ENCODE measurements around the gene PIK3CA. TPM values are rescaled to one million over a fixed set of nuclear protein-coding genes. Genes with fewer than 3 reads are reported as not detected.

PIK3CA gene
- total and polyA plus RNA-seq, 3 experiments from 2014 or later = 18.3 to 19.5 (median 18.8) TPM

DNA sequence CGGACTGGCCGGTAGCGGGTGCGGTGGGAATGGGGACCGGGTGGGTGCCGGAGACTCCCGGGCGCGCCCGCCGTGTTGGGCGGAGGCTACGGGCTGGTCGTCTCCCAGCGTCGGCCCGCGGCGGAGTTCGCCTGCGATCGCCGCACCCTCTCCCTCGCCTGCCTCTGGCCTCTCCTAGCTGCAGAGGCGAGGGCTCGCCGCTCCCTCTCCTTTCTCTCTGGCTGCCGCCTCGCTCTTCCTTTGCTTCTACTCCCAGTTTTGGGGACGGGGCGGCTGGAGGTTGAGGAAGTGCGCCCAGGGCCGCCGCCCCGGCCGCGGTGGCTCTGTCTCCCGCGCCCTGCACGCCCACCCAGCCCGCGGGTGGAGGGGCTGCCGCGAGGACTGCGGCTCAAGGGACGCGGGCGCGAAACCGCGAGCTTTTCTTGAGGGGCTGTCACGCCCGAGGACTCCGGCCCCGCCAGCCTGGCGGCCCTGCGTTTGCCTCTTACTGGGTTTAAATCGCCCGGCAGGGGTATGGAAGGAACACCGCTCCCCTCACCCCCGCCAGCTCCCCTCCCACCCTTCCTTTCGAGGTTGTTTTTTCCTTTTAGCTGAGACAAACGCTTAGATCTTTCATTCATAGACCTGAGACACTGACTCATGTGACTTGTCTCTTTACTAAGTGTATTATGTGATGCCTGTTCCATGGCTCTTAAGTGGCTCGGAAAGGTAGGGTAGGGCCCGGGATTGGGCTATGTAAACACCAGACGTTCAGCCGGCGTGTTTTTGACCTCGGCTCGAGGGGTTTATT lies 654 bp downstream of the PIK3CA start:
- Histone ChIP-seq H3K27me3 (ENCODE audit: insufficient read depth, low read length, poor library complexity, severe bottlenecking) (no peaks in the 10 kb centered on the region), H3K27ac (ENCODE audit: low read depth, low read length) (peak overlapping the region; percentile 93), H3K36me3 (ENCODE audit: insufficient read depth, low read length) (no peaks in the 10 kb centered on the region), H3K9me3 (ENCODE audit: low read length) (no peaks in the 10 kb centered on the region), H3K4me1 (ENCODE audit: insufficient read depth, low read length) (peaks cover 29% of the 10 kb centered on the region), H3K4me3 (ENCODE audit: low read length) (peak overlapping the region; percentile 83)
- no peaks in the 10 kb centered on the region for H3K9me3 Mint-ChIP-seq
- peaks cover 0 to under 1% of the 10 kb centered on the region in 2 donors for H3K27me3 Mint-ChIP-seq
- ChIA-PET POLR2A (interaction anchor here (0.9 to 2.7 kb wide), 6 partner anchors 18 to 176 kb away, joined by 3 to 27 read pairs (median 5); partner anchors contain the start of gene ZNF639), CTCF (interaction anchor here (0.7 to 3.6 kb wide), 9 partner anchors 10 to 413 kb away, joined by 3 to 18 read pairs (median 4); no protein-coding TSS in a partner anchor)
- H3K36me3 Mint-ChIP-seq = peaks cover 0 to 4% (median 0%) of the 10 kb centered on the region in 3 donors
- H3K27ac Mint-ChIP-seq = peak overlapping the region; percentile 93 to 99 (median 94)
- peak; percentile 38 to 80 (median 55) for DNase-seq
- H3K4me1 Mint-ChIP-seq = peaks cover 37 to 47% (median 44%) of the 10 kb centered on the region in 3 donors
- H3K4me3 Mint-ChIP-seq = peak overlapping the region in 6 of 7 donors; percentile 92 to 97 (median 94)

DNA sequence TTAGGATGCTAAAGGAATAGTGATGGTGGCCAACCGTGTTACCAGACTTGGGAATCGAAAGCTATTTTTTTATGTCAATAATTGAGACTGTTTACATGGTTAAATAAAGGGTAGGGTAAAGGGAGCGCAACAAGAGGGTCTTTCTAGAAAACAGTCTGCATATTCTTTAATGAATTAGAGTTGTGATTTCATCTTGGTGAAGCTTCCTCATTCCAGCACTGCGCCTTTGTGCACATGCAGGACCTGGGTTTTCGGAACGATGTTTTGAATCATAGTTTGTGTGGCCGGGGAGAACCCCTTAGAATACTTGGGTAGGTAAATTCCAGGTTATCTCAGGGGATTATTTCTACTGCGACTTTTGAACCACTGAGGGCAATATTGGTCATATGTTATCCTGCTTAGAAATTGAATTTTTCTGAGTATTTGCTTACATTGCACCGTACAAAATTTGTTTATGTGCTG lies 1.3 kb downstream of the PIK3CA start:
- CTCF ChIA-PET = interaction anchor here (0.7 to 3.6 kb wide), 7 partner anchors 9 to 413 kb away, joined by 3 to 18 read pairs (median 4); no protein-coding TSS in a partner anchor
- H3K4me3 Mint-ChIP-seq = peak overlapping the region in 6 of 7 donors; percentile 92 to 97 (median 94)
- peak in 3 of 5 donors; percentile 15 to 54 (median 23) for DNase-seq

DNA sequence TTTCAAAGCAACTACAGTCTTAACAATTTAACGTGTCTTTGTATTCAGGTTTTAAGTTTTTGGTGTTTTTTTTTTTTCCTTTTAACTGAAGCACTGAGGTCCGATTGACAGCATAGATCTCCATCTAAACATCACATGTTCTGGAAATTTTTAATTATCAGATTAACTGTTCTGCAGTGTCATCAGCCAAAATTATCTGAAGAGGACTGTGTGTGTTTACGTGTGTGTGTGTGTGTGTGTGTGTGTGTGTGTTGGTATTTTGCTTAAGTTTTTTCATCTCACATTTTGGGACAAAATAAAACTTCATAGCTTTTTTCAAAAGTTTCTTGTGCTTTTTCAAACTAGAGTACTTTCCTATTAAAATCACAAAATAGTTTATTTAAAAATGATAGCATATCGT lies 1.8 kb downstream of the PIK3CA start:
- Histone ChIP-seq H3K4me3 (ENCODE audit: low read length) (peak overlapping the region; percentile 83), H3K9me3 (ENCODE audit: low read length) (no peaks in the 10 kb centered on the region), H3K4me1 (ENCODE audit: insufficient read depth, low read length) (peaks cover 29% of the 10 kb centered on the region), H3K36me3 (ENCODE audit: insufficient read depth, low read length) (no peaks in the 10 kb centered on the region), H3K27me3 (ENCODE audit: insufficient read depth, low read length, poor library complexity, severe bottlenecking) (no peaks in the 10 kb centered on the region), H3K27ac (ENCODE audit: low read depth, low read length) (peak overlapping the region; percentile 93)
- POLR2A ChIA-PET = interaction anchor here (1.0 to 2.7 kb wide), 2 partner anchors 175 to 196 kb away, joined by 3 to 27 read pairs; partner anchors contain the start of gene ZNF639
- H3K36me3 Mint-ChIP-seq = peaks cover 0 to 4% (median 0%) of the 10 kb centered on the region in 3 donors
- H3K27me3 Mint-ChIP-seq = no peaks in the 10 kb centered on the region
- H3K4me3 Mint-ChIP-seq = peak overlapping the region in 6 of 7 donors; percentile 92 to 97 (median 94)
- H3K27ac Mint-ChIP-seq = peak overlapping the region in 4 of 8 donors; percentile 93 to 98 (median 95)
- peaks cover 44 to 57% (median 47%) of the 10 kb centered on the region in 3 donors for H3K4me1 Mint-ChIP-seq
- CTCF ChIA-PET = interaction anchor here (0.8 to 3.6 kb wide), 4 partner anchors 14 to 165 kb away, joined by 3 to 18 read pairs (median 4); no protein-coding TSS in a partner anchor
- DNase-seq = no peak
- H3K9me3 Mint-ChIP-seq = no peaks in the 10 kb centered on the region

More for the DNA sequence above, 1.3 kb downstream of the PIK3CA start:
- H3K4me1 Mint-ChIP-seq = peaks cover 41 to 52% (median 44%) of the 10 kb centered on the region in 3 donors
- POLR2A ChIA-PET = interaction anchor here (0.9 to 2.7 kb wide), 6 partner anchors 17 to 197 kb away, joined by 3 to 27 read pairs (median 5); partner anchors contain the start of gene ZNF639
- H3K27ac Mint-ChIP-seq = peak overlapping the region; percentile 93 to 99 (median 94)
- no peaks in the 10 kb centered on the region for H3K27me3 ChIP-seq (ENCODE audit: insufficient read depth, low read length, poor library complexity, severe bottlenecking)
- peak overlapping the region; percentile 83 for H3K4me3 ChIP-seq (ENCODE audit: low read length)
- no peaks in the 10 kb centered on the region for H3K9me3 ChIP-seq (ENCODE audit: low read length)
- peaks cover 0 to 4% (median 0%) of the 10 kb centered on the region in 3 donors for H3K36me3 Mint-ChIP-seq
- H3K36me3 ChIP-seq (ENCODE audit: insufficient read depth, low read length) = no peaks in the 10 kb centered on the region
- H3K4me1 ChIP-seq (ENCODE audit: insufficient read depth, low read length) = peaks cover 29% of the 10 kb centered on the region
- H3K27ac ChIP-seq (ENCODE audit: low read depth, low read length) = peak overlapping the region; percentile 93
- H3K27me3 Mint-ChIP-seq = no peaks in the 10 kb centered on the region
- no peaks in the 10 kb centered on the region for H3K9me3 Mint-ChIP-seq

DNA sequence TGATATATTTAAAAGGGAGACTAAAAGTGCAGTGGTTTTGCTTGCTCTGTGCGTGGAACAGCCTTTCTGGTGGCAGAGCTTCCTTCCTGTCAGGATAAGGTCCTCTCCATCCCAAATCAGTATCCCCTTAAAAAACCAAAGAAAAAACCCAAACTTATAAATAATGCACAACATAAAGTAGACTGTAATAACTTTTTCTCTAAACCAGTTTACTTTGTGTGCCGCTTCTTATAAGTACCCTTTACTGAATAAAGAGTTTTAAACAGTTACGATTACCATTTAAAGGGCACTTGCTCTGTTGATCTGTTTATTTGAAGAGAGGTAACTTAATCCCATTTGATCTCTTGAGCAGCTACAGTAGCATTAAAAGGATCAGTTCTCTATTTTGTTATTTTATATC lies 2.5 kb downstream of the PIK3CA start:
- Histone ChIP-seq H3K9me3 (ENCODE audit: low read length) (no peaks in the 10 kb centered on the region), H3K27me3 (ENCODE audit: insufficient read depth, low read length, poor library complexity, severe bottlenecking) (no peaks in the 10 kb centered on the region), H3K36me3 (ENCODE audit: insufficient read depth, low read length) (no peaks in the 10 kb centered on the region), H3K4me3 (ENCODE audit: low read length) (no peak overlapping the region), H3K4me1 (ENCODE audit: insufficient read depth, low read length) (peaks cover 29% of the 10 kb centered on the region), H3K27ac (ENCODE audit: low read depth, low read length) (no peak overlapping the region)
- no peak overlapping the region for H3K27ac Mint-ChIP-seq
- no peaks in the 10 kb centered on the region for H3K27me3 Mint-ChIP-seq
- no peaks in the 10 kb centered on the region for H3K9me3 Mint-ChIP-seq
- peak overlapping the region; percentile 13 to 62 (median 44) for H3K4me3 Mint-ChIP-seq
- H3K4me1 Mint-ChIP-seq = peaks cover 46 to 60% (median 48%) of the 10 kb centered on the region in 3 donors
- no peak for DNase-seq
- peaks cover 0 to 4% (median 0%) of the 10 kb centered on the region in 3 donors for H3K36me3 Mint-ChIP-seq
- ChIA-PET POLR2A (interaction anchor here (1.0 kb wide), 1 partner anchor 196 kb away, joined by 3 read pairs; no protein-coding TSS in a partner anchor), CTCF (interaction anchor here (1.2 to 1.4 kb wide), 2 partner anchors 45 to 499 kb away, joined by 3 read pairs; no protein-coding TSS in a partner anchor)

DNA sequence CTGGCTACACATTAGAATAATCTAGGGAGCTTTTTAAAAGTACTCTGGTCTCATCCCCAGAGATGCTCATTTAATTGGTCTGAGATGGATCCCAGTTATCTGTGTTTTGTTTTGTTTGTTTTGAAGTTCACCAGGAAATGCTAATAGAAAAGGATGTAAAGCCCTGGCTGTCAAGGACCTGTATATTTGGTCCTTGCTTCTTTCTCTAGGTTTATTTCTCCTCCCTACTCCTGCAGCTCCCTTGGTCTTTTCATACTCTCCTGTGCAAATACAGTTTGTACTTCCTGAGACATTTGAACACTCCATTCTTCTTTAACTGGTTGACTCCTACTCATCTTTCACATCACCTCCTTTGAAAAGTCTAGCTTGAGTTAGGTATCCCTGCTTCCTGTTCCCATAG lies 3.3 kb downstream of the PIK3CA start:
- H3K4me1 ChIP-seq (ENCODE audit: insufficient read depth, low read length) = peaks cover 29% of the 10 kb centered on the region
- peaks cover 0 to 4% (median 0%) of the 10 kb centered on the region in 3 donors for H3K36me3 Mint-ChIP-seq
- H3K4me3 Mint-ChIP-seq = peak overlapping the region in 4 of 7 donors; percentile 1 to 78 (median 13)
- H3K9me3 ChIP-seq (ENCODE audit: low read length) = no peaks in the 10 kb centered on the region
- peak overlapping the region in 4 of 8 donors; percentile 2 to 64 (median 26) for H3K27ac Mint-ChIP-seq
- H3K27ac ChIP-seq (ENCODE audit: low read depth, low read length) = no peak overlapping the region
- no peaks in the 10 kb centered on the region for H3K9me3 Mint-ChIP-seq
- no peak overlapping the region for H3K4me3 ChIP-seq (ENCODE audit: low read length)
- no peaks in the 10 kb centered on the region for H3K36me3 ChIP-seq (ENCODE audit: insufficient read depth, low read length)
- H3K27me3 ChIP-seq (ENCODE audit: insufficient read depth, low read length, poor library complexity, severe bottlenecking) = no peaks in the 10 kb centered on the region
- no peaks in the 10 kb centered on the region for H3K27me3 Mint-ChIP-seq
- peaks cover 54 to 68% (median 57%) of the 10 kb centered on the region in 3 donors for H3K4me1 Mint-ChIP-seq
- ChIA-PET CTCF (interaction anchor here (1.4 kb wide), 1 partner anchor 498 kb away, joined by 3 read pairs; no protein-coding TSS in a partner anchor), POLR2A (interaction anchor here (0.7 kb wide), 1 partner anchor 218 kb away, joined by 3 read pairs; no protein-coding TSS in a partner anchor)
- no peak for DNase-seq

- Mint-ChIP-seq H3K27ac (no peak overlapping the region), H3K27me3 (no peaks in the 10 kb centered on the region), H3K9me3 (no peaks in the 10 kb centered on the region), H3K36me3 (peaks cover 0 to 3% (median 2%) of the 10 kb centered on the region in 3 donors), H3K4me1 (peaks cover 68 to 90% (median 77%) of the 10 kb centered on the region in 3 donors), H3K4me3 (peak overlapping the region in 1 of 7 donors; percentile 19)
- Histone ChIP-seq H3K27me3 (ENCODE audit: insufficient read depth, low read length, poor library complexity, severe bottlenecking) (no peaks in the 10 kb centered on the region), H3K27ac (ENCODE audit: low read depth, low read length) (no peak overlapping the region), H3K4me3 (ENCODE audit: low read length) (no peak overlapping the region), H3K36me3 (ENCODE audit: insufficient read depth, low read length) (no peaks in the 10 kb centered on the region), H3K4me1 (ENCODE audit: insufficient read depth, low read length) (peaks cover 41% of the 10 kb centered on the region), H3K9me3 (ENCODE audit: low read length) (no peaks in the 10 kb centered on the region)
- no peak for DNase-seq
- ChIA-PET CTCF (no interaction called here), POLR2A (no interaction called here)
These were observed 8.0 kb downstream of the PIK3CA start for GRCh38 chr3:179156170-179156569.

DNA sequence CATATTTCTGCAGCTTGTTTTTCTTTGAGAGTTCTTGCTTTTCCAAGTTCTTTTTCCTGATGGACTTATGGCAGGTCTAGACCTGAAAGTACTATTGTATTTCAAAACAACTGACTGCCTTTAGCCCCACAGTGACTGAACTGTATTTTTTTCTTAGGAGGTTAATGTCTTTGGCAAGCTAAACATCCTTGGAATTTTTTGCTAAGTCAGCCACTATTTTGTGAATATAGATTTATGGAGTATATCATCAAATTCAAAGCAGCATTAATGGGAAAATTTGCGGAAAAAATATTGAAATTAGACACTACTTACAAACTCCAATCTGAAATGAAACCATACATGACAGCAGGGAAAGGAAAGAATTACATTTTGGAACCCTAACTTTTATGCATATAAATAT lies 8.6 kb downstream of the PIK3CA start:
- H3K27ac Mint-ChIP-seq = peak overlapping the region in 1 of 8 donors; percentile 3
- ChIA-PET POLR2A (no interaction called here), CTCF (no interaction called here)
- Histone ChIP-seq H3K27me3 (ENCODE audit: insufficient read depth, low read length, poor library complexity, severe bottlenecking) (no peaks in the 10 kb centered on the region), H3K9me3 (ENCODE audit: low read length) (no peaks in the 10 kb centered on the region), H3K27ac (ENCODE audit: low read depth, low read length) (no peak overlapping the region), H3K36me3 (ENCODE audit: insufficient read depth, low read length) (no peaks in the 10 kb centered on the region), H3K4me3 (ENCODE audit: low read length) (no peak overlapping the region), H3K4me1 (ENCODE audit: insufficient read depth, low read length) (peaks cover 38% of the 10 kb centered on the region)
- no peaks in the 10 kb centered on the region for H3K27me3 Mint-ChIP-seq
- no peaks in the 10 kb centered on the region for H3K9me3 Mint-ChIP-seq
- no peak overlapping the region for H3K4me3 Mint-ChIP-seq
- DNase-seq = no peak
- peaks cover 64 to 89% (median 74%) of the 10 kb centered on the region in 3 donors for H3K4me1 Mint-ChIP-seq
- H3K36me3 Mint-ChIP-seq = peaks cover 0 to 4% (median 2%) of the 10 kb centered on the region in 3 donors

Measured in CD8-positive, alpha-beta memory T cell (primary cell).